ENCODE results near the gene TAS1R3. TPM values are rescaled to one million over a fixed set of nuclear protein-coding genes. Genes with fewer than 3 reads are reported as not detected.
A peak's percentile ranks its signal among the peaks of the same experiment; 100 is the strongest.
"Not testable (repeated sequence)": the region's sequence is repeated elsewhere in the genome, so short reads cannot be mapped to it uniquely, and the experiment has no call there.

TAS1R3 gene
- total RNA-seq, 1 donor from 2014 or later = 1.6 TPM

GRCh38 chr1:1366699-1367066, 35.6 kb downstream of the TAS1R3 start:
- Histone ChIP-seq H3K27ac (ENCODE audit: low read depth, low read length) (no peak overlapping the region), H3K9me3 (ENCODE audit: control insufficient read depth in 3 of 3, low read length in 3 of 3) (no peaks in the 10 kb centered on the region), H3K9ac (ENCODE audit: low read depth in 1 of 3, low read length in 3 of 3) (no peak overlapping the region), H3K27me3 (ENCODE audit: control insufficient read depth in 3 of 3, insufficient read depth in 3 of 3, low read length in 3 of 3) (peaks cover 0 to 6% (median 0%) of the 10 kb centered on the region in 3 donors), H3K36me3 (ENCODE audit: control insufficient read depth in 3 of 3, insufficient read depth in 3 of 3, low read length in 3 of 3) (no peaks in the 10 kb centered on the region), H3K4me1 (ENCODE audit: control insufficient read depth in 3 of 3, insufficient read depth in 3 of 3, low read length in 3 of 3) (peaks cover 5 to 10% (median 8%) of the 10 kb centered on the region in 3 donors), H3K4me3 (ENCODE audit: low read length in 3 of 3) (no peak overlapping the region)

- Histone ChIP-seq H3K27me3 (ENCODE audit: control insufficient read depth in 3 of 3, insufficient read depth in 3 of 3, low read length in 3 of 3) (peaks cover 0 to under 1% (median 0%) of the 10 kb centered on the region in 3 donors), H3K4me3 (ENCODE audit: low read length in 3 of 3) (no peak overlapping the region), H3K9ac (ENCODE audit: low read depth in 1 of 3, low read length in 3 of 3) (no peak overlapping the region), H3K36me3 (ENCODE audit: control insufficient read depth in 3 of 3, insufficient read depth in 3 of 3, low read length in 3 of 3) (peaks cover 0 to 2% (median 1%) of the 10 kb centered on the region in 3 donors), H3K9me3 (ENCODE audit: control insufficient read depth in 3 of 3, low read length in 3 of 3) (no peaks in the 10 kb centered on the region), H3K4me1 (ENCODE audit: control insufficient read depth in 3 of 3, insufficient read depth in 3 of 3, low read length in 3 of 3) (peaks cover 8 to 11% (median 11%) of the 10 kb centered on the region in 3 donors), H3K27ac (ENCODE audit: low read depth, low read length) (no peak overlapping the region)
Observed at GRCh38 chr1:1367315-1367714, 36.2 kb downstream of the TAS1R3 start.

GRCh38 chr1:1370094-1370493, 39.0 kb downstream of the TAS1R3 start:
- not testable (repeated sequence) for H3K4me3 ChIP-seq (ENCODE audit: low read length in 3 of 3); H3K9me3 ChIP-seq (ENCODE audit: control insufficient read depth in 3 of 3, low read length in 3 of 3)

GRCh38 chr1:1370771-1371300, 39.8 kb downstream of the TAS1R3 start:
- Histone ChIP-seq H3K36me3 (ENCODE audit: control insufficient read depth in 3 of 3, insufficient read depth in 3 of 3, low read length in 3 of 3) (peaks cover 11 to 16% (median 13%) of the 10 kb centered on the region in 3 donors), H3K4me1 (ENCODE audit: control insufficient read depth in 3 of 3, insufficient read depth in 3 of 3, low read length in 3 of 3) (peaks cover 28 to 37% (median 32%) of the 10 kb centered on the region in 3 donors), H3K27me3 (ENCODE audit: control insufficient read depth in 3 of 3, insufficient read depth in 3 of 3, low read length in 3 of 3) (no peaks in the 10 kb centered on the region), H3K9me3 (ENCODE audit: control insufficient read depth in 3 of 3, low read length in 3 of 3) (no peaks in the 10 kb centered on the region), H3K27ac (ENCODE audit: low read depth, low read length) (no peak overlapping the region), H3K4me3 (ENCODE audit: low read length in 3 of 3) (no peak overlapping the region), H3K9ac (ENCODE audit: low read depth in 1 of 3, low read length in 3 of 3) (no peak overlapping the region)

More at GRCh38 chr1:1370094-1370493, 39.0 kb downstream of the TAS1R3 start:
- not testable (repeated sequence) for H3K9ac ChIP-seq (ENCODE audit: low read depth in 1 of 3, low read length in 3 of 3); H3K27me3 ChIP-seq (ENCODE audit: control insufficient read depth in 3 of 3, insufficient read depth in 3 of 3, low read length in 3 of 3); H3K27ac ChIP-seq (ENCODE audit: low read depth, low read length)
- peaks cover 25 to 34% (median 31%) of the 10 kb centered on the region in 3 donors for H3K4me1 ChIP-seq (ENCODE audit: control insufficient read depth in 3 of 3, insufficient read depth in 3 of 3, low read length in 3 of 3)
- peaks cover 11 to 16% (median 13%) of the 10 kb centered on the region in 3 donors for H3K36me3 ChIP-seq (ENCODE audit: control insufficient read depth in 3 of 3, insufficient read depth in 3 of 3, low read length in 3 of 3)

GRCh38 chr1:1371364-1371745, 40.3 kb downstream of the TAS1R3 start:
- Histone ChIP-seq H3K27me3 (ENCODE audit: control insufficient read depth in 3 of 3, insufficient read depth in 3 of 3, low read length in 3 of 3) (no peaks in the 10 kb centered on the region), H3K4me3 (ENCODE audit: low read length in 3 of 3) (no peak overlapping the region), H3K27ac (ENCODE audit: low read depth, low read length) (no peak overlapping the region), H3K36me3 (ENCODE audit: control insufficient read depth in 3 of 3, insufficient read depth in 3 of 3, low read length in 3 of 3) (peaks cover 11 to 16% (median 13%) of the 10 kb centered on the region in 3 donors), H3K9ac (ENCODE audit: low read depth in 1 of 3, low read length in 3 of 3) (no peak overlapping the region), H3K9me3 (ENCODE audit: control insufficient read depth in 3 of 3, low read length in 3 of 3) (no peaks in the 10 kb centered on the region), H3K4me1 (ENCODE audit: control insufficient read depth in 3 of 3, insufficient read depth in 3 of 3, low read length in 3 of 3) (peaks cover 32 to 42% (median 38%) of the 10 kb centered on the region in 3 donors)

GRCh38 chr1:1371746-1372711, 40.9 kb downstream of the TAS1R3 start:
- Histone ChIP-seq H3K4me1 (ENCODE audit: control insufficient read depth in 3 of 3, insufficient read depth in 3 of 3, low read length in 3 of 3) (peaks cover 32 to 48% (median 42%) of the 10 kb centered on the region in 3 donors), H3K9me3 (ENCODE audit: control insufficient read depth in 3 of 3, low read length in 3 of 3) (no peaks in the 10 kb centered on the region), H3K36me3 (ENCODE audit: control insufficient read depth in 3 of 3, insufficient read depth in 3 of 3, low read length in 3 of 3) (peaks cover 11 to 16% (median 13%) of the 10 kb centered on the region in 3 donors), H3K27ac (ENCODE audit: low read depth, low read length) (no peak overlapping the region), H3K9ac (ENCODE audit: low read depth in 1 of 3, low read length in 3 of 3) (peak overlapping the region in 2 of 3 donors; percentile 2 to 60), H3K27me3 (ENCODE audit: control insufficient read depth in 3 of 3, insufficient read depth in 3 of 3, low read length in 3 of 3) (no peaks in the 10 kb centered on the region), H3K4me3 (ENCODE audit: low read length in 3 of 3) (peak overlapping the region in 1 of 3 donors; percentile 35)

GRCh38 chr1:1373051-1373814, 42.2 kb downstream of the TAS1R3 start:
- no peak overlapping the region for H3K9ac ChIP-seq (ENCODE audit: low read depth in 1 of 3, low read length in 3 of 3)
- H3K4me3 ChIP-seq (ENCODE audit: low read length in 3 of 3) = peak overlapping the region in 1 of 3 donors; percentile 90
- no peaks in the 10 kb centered on the region for H3K27me3 ChIP-seq (ENCODE audit: control insufficient read depth in 3 of 3, insufficient read depth in 3 of 3, low read length in 3 of 3)
- peaks cover 11 to 16% (median 13%) of the 10 kb centered on the region in 3 donors for H3K36me3 ChIP-seq (ENCODE audit: control insufficient read depth in 3 of 3, insufficient read depth in 3 of 3, low read length in 3 of 3)
- H3K4me1 ChIP-seq (ENCODE audit: control insufficient read depth in 3 of 3, insufficient read depth in 3 of 3, low read length in 3 of 3) = peaks cover 32 to 49% (median 42%) of the 10 kb centered on the region in 3 donors
- H3K27ac ChIP-seq (ENCODE audit: low read depth, low read length) = no peak overlapping the region
- H3K9me3 ChIP-seq (ENCODE audit: control insufficient read depth in 3 of 3, low read length in 3 of 3) = no peaks in the 10 kb centered on the region

- Histone ChIP-seq H3K4me1 (ENCODE audit: control insufficient read depth in 3 of 3, insufficient read depth in 3 of 3, low read length in 3 of 3) (peaks cover 32 to 49% (median 42%) of the 10 kb centered on the region in 3 donors), H3K4me3 (ENCODE audit: low read length in 3 of 3) (peak overlapping the region; percentile 88 to 93 (median 90)), H3K27me3 (ENCODE audit: control insufficient read depth in 3 of 3, insufficient read depth in 3 of 3, low read length in 3 of 3) (no peaks in the 10 kb centered on the region), H3K9me3 (ENCODE audit: control insufficient read depth in 3 of 3, low read length in 3 of 3) (no peaks in the 10 kb centered on the region), H3K27ac (ENCODE audit: low read depth, low read length) (peak overlapping the region; percentile 95), H3K36me3 (ENCODE audit: control insufficient read depth in 3 of 3, insufficient read depth in 3 of 3, low read length in 3 of 3) (peaks cover 11 to 16% (median 13%) of the 10 kb centered on the region in 3 donors), H3K9ac (ENCODE audit: low read depth in 1 of 3, low read length in 3 of 3) (peak overlapping the region; percentile 92 to 99 (median 98))
Observed at GRCh38 chr1:1373815-1374588, 42.9 kb downstream of the TAS1R3 start.

- no peaks in the 10 kb centered on the region for H3K27me3 ChIP-seq (ENCODE audit: control insufficient read depth in 3 of 3, insufficient read depth in 3 of 3, low read length in 3 of 3)
- no peaks in the 10 kb centered on the region for H3K9me3 ChIP-seq (ENCODE audit: control insufficient read depth in 3 of 3, low read length in 3 of 3)
- peak overlapping the region; percentile 95 for H3K27ac ChIP-seq (ENCODE audit: low read depth, low read length)
- peaks cover 32 to 49% (median 42%) of the 10 kb centered on the region in 3 donors for H3K4me1 ChIP-seq (ENCODE audit: control insufficient read depth in 3 of 3, insufficient read depth in 3 of 3, low read length in 3 of 3)
- peak overlapping the region; percentile 88 to 93 (median 90) for H3K4me3 ChIP-seq (ENCODE audit: low read length in 3 of 3)
- peaks cover 11 to 16% (median 13%) of the 10 kb centered on the region in 3 donors for H3K36me3 ChIP-seq (ENCODE audit: control insufficient read depth in 3 of 3, insufficient read depth in 3 of 3, low read length in 3 of 3)
- H3K9ac ChIP-seq (ENCODE audit: low read depth in 1 of 3, low read length in 3 of 3) = peak overlapping the region; percentile 92 to 99 (median 98)
Observed at GRCh38 chr1:1374589-1374928, 43.5 kb downstream of the TAS1R3 start.
